GM19240 (cell line): ENCODE measurements around the gene XXYLT1.
"Not testable (repeated sequence)": the region's sequence is repeated elsewhere in the genome, so short reads cannot be mapped to it uniquely, and the experiment has no call there.

Source experiments
- DNase-seq: peaks from one replicate; pipeline ENCODE4 v3.0.0; 2011; ENCODE audit warnings: low spot score; ENCODE audit not compliant: insufficient read length

Gene XXYLT1

GRCh38 chr3:195228886-195229285 lies 42.1 kb downstream of the XXYLT1 start:
- DNase-seq, result not testable (repeated sequence)

DNA sequence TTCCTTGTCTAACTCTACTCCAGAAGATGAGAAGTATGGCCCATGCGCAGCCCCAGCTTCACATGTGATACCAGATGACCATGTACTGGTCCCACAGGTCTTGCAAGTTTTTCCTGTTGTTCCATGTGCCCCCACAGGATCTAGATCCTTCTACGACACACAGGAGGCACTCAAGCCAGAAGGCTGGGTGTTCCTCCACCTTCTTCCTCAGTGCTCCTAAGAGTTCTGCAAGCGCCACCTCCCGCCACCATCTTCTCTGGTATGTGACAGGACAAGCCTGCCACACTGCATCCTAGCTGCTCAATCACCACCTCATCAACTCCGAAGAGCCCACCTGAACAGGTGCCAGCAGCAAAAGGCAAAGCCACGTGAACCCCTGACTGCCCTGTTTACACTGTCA lies 43.1 kb downstream of the XXYLT1 start:
- no peak for DNase-seq

DNA sequence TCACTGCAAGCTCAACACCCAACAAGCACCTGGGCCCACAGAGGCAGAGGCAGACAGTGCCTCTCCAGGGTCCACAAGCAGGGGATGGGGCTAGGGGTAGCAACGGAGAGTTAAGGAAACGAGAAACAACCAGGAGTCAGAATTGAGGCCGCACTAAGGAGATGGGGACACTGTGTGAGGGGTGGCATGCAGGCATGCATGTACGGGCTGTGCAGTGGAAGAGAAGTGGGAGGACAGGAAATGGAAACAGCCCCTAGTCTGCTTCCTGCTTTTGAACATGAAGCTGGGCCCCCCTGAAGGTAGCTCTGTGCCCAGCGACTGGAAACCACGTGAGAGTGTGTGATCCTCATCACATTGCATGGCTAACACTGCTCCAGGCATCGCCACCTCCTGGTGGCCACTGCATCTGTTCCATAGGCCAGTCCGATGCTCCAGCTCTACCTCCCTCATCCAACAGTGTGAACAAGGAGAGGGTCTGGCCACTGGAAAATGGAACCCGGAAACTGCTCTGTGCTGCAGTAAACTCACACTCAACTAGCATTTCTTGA lies 44.0 kb downstream of the XXYLT1 start:
- DNase-seq, result no peak

DNA sequence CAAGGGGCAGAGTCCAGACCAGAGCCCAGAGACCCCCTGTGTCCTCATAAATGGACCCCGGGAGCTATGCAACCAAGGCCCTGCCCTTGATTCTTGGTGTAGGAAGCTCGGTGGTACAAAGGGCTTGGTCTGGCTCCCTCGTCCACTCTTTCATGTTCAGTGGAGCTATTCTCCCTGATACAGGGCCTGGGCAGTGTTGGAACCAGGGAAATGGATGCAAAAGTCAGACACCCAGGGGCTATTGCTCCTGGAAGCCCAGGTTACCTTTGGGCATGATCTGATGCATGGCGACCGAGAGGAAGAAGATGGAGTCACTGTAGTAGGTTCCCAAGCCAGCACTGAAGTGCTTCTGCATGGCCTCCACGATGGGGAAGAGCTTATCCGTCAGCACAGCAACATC lies 44.5 kb downstream of the XXYLT1 start:
- no peak for DNase-seq

DNA sequence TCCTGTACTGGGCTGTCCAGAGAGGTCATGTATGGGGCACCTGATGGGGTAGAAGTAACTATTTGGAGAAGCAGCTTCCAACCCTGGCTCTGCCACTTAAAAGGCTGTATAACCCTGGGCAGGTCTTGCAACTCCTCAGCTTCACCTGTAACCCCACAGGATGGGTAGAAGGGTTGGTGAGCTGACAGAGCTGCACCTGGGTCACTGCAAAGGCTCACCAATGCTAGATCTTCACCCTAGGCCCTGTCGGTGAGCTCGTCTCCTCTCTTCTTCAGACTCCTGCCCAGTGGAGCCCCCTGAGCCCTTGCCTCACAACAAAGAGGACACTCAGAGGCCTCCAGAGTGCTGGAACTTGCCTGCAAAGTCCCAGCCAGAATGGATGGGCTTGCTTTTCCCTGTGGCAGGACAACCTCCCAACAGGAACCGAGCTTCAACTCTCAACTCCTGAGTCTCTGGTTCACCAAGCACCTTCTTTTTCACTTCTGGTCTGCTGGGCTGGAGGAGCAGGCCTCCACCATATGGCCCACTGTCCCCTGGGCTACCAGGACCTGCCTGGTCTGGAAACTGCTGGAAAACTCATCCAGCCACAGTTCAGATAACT lies 45.9 kb downstream of the XXYLT1 start:
- DNase-seq, result no peak

- DNase-seq, result no peak
These were observed 46.6 kb downstream of the XXYLT1 start for GRCh38 chr3:195224156-195224979.

DNA sequence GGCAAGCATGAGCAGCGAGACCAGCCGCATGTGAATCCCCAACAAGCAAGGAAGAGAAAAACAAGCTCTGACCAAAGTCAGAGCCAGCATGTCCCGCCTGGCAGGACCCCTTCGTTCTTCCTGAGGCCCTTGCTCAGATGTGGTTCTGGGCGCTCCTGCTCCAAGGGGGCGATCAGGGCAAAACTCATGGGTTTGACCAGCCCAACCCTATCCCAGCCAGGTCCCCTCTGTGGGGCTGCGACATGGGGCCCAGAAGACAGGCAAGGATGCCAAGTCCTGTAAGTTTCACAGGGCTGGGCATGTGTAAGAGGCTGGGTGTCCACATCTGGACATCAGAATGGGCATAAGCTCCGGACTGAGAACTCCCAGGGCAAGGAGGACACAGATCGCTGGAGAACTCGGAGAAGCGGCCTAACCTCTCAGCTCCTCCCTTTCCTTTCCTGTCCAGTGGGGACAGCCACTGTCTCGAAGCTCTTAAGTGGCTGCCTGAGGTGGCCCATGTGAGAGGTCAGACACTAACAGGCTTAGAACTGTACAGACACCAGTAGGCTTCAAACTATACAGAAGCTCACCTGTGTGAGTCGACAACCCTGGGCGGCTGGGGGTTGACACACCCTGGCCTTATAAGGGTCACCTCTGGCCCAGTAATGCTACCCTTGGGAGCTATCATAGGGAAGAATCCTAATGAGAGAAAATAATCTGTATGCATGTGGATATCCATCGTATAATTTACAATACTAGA lies 48.9 kb downstream of the XXYLT1 start:
- no peak for DNase-seq

- no peak for DNase-seq
These were observed 49.7 kb downstream of the XXYLT1 start for GRCh38 chr3:195221015-195221853.

GRCh38 chr3:195219351-195220230 lies 51.4 kb downstream of the XXYLT1 start:
- DNase-seq, result no peak

DNA sequence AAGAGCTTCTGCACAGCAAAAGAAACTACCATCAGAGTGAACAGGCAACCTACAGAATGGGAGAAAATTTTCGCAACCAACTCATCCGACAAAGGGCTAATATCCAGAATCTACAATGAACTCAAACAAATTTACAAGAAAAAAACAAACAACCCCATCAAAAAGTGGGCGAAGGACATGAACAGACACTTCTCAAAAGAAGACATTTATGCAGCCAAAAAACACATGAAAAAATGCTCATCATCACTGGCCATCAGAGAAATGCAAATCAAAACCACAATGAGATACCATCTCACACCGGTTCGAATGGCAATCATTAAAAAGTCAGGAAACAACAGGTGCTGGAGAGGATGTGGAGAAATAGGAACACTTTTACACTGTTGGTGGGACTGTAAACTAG lies 52.6 kb downstream of the XXYLT1 start:
- not testable (repeated sequence) for DNase-seq

GRCh38 chr3:195215576-195215975 lies 55.4 kb downstream of the XXYLT1 start:
- DNase-seq, result not testable (repeated sequence)

DNA sequence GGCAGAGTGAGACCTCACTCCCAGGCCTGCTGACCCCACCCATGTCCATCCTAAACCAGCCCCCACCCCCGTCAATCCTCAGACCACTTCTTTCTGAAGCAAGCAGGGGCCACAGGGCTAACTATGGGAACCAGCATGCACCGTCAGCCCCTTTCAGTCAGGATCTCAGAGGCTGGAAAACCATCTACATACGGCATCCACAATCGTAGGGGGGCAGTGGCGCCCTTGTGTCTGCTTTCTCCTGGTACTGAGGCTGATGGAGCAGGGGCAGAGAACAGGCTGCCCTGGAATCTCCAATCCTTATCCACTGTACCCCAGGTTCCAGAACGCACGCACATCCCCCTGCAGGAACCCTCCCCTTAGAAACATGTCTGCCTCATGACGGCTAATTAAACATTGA lies 56.6 kb downstream of the XXYLT1 start:
- DNase-seq, result no peak

DNA sequence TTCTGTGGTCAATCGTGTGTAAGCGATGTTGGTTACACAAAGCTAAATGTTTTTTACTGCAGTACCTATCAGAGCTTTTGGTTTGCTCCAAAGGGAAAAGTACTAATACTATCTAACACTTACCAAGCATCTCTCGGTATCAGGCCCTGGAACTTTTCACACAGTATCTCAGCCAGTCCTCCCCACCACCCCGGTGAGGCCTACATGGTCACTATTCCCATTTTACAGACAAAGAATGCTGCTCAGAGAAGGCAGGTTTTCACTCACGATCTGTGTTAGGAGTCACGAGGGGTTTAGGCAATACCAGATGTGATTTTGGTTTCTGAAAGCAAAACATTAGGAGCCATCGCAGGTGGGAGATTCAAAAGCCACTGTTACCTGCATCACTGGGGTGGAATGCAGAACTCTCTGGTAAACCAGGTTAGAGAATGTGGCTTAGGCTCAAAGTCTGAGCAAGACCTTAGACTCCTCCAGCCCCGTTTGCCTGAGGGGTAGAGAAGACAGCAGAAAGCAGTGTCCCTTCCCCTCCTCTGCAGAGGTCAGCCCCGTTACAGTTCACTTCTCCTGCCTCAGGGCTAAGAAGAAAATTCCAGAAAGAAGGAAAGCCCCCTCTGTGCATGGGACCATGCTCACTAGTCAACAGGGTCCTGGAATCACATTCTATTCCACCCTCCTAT lies 57.2 kb downstream of the XXYLT1 start:
- DNase-seq, result no peak

- DNase-seq, result no peak
These were observed 58.1 kb downstream of the XXYLT1 start for GRCh38 chr3:195212749-195213375.

DNA sequence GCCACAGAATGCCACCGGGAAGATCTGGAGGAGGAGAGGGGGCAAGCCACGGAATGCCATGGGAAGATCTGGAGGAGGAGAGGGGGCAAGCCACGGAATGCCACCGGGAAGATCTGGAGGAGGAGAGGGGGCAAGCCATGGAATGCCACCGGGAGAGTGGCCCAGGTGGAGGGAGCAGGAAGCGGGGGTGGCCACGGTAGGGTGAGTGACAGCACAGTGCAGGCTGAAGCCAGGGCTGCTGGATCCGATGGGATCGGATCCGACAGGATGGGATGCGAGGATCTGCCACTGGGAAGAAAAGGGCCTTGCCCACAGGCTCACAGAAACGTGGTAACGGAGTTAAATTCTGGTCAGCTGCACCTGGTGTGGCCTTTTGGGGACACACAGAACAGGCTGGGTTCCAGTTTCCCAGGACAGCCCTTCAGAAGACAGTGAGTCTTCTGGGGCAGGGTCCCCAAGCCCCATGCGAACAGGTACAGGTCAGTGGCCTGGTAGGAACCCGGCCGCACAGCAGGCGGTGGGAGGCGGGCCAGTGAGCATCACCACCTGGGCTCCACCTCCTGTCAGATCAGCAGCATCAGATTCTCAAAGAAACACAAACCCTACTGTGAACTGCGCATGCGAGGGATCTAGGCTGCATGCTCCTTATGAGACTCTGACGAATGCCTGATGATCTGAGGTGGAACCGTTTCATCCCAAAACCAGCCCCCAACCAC lies 58.8 kb downstream of the XXYLT1 start:
- no peak for DNase-seq

- DNase-seq, result no peak
These were observed 60.5 kb downstream of the XXYLT1 start for GRCh38 chr3:195210266-195210973.

DNA sequence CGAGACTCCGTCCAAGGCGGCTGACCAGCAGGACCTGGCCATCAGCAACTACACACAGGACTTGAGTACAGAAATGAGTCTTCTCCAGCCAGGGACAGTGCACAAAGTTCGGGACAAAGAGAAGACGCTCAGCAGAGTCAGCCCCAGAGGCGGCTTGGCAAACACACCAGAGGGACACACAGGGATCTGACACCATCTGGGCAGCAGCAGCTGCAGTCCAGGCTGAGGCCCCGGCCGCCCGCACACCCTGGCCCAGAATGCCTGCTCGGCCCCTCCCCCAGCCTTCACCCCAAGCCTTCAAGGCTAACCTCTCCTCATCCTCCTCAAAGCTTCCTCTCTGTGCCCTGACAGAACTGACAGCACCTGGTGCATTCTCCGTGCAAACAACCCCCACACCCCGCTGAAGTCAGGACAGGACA lies 61.1 kb downstream of the XXYLT1 start:
- no peak for DNase-seq
